HG03139 (cell line): ENCODE data around the gene PSPC1.
"Not testable (repeated sequence)": the region's sequence is repeated elsewhere in the genome, so short reads cannot be mapped to it uniquely, and the experiment has no call there.

Experiments used
- ATAC-seq: cut with Tn5 transposase; IDR thresholded peaks from one replicate; pipeline ENCODE4 v1.9.1; 2021; ENCODE audit not compliant: unreplicated experiment

PSPC1 gene

DNA sequence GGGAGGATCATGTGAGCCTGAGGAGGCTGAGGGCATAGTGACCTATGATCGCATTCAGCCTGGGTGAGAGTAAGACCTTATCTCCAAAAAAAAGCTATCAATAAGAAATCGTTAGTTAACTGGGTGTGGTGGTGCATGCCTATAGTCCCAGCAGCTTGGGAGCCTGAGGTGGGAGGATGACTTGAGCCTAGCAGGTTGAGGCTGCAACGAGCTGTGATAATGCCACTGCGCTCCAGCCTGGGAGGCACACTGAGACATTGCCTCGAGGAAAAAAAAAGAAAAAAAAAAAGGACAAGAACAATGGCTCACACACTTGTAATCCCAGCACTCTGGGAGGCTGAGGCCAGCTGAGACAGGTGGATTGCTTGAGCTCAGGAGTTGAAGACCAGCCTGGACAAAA is 16.2 kb downstream of the PSPC1 start:
- ATAC-seq: no peak

DNA sequence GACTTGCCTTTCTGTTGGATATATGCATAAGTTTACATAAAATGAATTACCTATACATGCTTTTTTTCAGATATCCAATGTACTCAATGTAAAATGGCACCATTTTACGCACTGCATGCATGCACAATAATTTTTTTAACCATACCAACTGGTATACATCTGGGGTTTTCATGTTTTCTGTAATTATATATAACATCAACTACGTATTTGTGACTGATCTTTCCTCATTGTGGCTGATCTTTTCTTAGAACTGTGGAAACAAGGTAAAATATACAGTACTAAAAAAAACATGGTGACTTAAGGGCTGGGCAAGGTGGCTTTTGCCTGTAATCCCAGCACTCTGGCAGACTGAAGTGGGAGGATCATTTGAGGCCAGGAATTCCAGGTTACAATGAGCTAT is 18.5 kb downstream of the PSPC1 start:
- ATAC-seq: no peak

- no peak for ATAC-seq
Measured at GRCh38 chr13:19763618-19764017, 19.1 kb downstream of the PSPC1 start.

- ATAC-seq: no peak
Measured at GRCh38 chr13:19759669-19760068, 23.1 kb downstream of the PSPC1 start.

GRCh38 chr13:19742643-19743042 is 40.1 kb downstream of the PSPC1 start:
- ATAC-seq: no peak

DNA sequence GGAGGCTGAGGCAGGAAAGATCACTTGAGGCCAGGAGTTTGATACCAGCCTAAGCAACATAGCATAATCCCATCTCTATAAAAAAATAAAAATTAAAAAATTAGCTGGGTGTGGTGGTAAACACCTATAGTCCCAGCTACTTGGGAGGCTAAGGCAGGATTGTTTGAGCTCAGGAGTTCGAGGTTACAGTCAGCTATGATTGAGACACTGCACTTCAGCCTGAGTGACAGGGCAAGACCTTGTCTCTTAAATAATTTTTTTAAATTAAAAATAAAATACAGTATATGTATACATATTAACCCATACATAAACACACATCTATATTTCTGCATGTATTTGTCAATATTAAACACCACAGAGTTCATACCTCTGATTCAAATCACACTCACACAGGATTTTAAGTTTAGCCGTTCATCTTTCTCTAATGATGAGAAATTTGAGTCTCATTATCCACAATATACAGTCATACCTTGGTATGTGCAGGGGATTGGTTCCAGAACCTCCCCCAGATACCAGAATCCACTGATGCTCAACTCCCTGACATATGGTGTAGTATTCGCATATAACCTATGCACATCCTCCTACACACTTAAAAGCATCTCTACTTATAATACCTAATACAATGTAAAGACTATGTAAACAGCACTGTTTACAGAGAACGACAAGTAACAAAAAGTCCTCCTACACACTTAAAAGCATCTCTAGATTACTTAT is 44.7 kb downstream of the PSPC1 start:
- no peak for ATAC-seq

DNA sequence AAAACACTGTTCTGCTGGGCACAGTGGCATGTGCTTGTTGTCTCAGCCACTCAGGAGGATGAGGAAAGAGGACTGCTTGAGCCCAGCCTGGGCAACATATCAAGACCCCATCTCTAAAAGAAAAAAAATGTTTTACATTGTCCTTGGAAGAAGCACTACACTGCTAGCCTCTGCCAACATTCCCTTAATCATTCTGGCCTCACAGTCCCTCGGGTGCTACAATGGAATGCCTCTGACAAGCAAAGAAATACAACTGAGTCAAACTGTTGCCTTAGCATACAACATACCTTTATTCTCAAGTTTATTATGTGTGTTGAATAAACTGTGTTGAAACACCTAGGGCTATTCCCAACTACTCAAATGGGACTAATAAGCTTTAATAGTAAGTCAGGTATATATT is 56.1 kb downstream of the PSPC1 start:
- no peak for ATAC-seq

- no peak for ATAC-seq
Measured at GRCh38 chr13:19725320-19725719, 57.4 kb downstream of the PSPC1 start.

GRCh38 chr13:19720039-19720438 is 62.7 kb downstream of the PSPC1 start:
- ATAC-seq: no peak

DNA sequence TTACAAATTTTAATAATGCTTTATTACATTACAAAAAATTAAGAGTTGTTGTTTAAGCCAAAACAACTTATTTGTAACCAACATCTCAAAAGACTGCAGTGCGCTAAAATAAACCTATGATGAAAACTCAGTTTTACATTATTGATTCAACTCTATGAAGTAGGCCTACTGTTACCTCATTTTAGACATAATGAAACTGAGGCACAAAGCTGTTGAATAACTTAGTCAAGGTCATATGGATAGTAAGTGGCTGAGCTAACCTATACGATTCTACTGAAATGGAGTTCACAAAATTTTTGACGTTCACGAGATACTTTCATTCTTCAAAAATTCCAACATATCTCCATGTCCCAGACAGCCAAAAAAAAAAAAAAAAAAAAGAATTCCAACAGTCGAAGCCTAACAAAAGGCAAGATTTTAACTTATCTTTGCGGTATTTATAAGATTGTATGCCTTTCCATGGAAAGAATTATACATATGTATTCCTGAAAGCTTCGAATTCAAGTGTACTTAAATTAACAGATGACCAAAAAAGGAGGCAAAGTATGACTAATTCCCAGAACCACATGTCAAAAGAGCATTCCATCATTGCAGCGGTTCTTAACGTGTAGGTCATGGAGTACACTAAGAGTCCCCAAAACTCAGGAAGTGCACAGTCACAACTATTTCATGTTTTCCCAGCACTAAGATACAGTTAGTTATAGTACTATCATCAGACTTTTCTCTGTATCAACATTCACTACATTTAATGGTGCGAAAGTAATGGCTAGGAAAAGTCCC is 69.4 kb downstream of the PSPC1 start:
- ATAC-seq: no peak

GRCh38 chr13:19709782-19710181 is 73.0 kb downstream of the PSPC1 start:
- not testable (repeated sequence) for ATAC-seq

DNA sequence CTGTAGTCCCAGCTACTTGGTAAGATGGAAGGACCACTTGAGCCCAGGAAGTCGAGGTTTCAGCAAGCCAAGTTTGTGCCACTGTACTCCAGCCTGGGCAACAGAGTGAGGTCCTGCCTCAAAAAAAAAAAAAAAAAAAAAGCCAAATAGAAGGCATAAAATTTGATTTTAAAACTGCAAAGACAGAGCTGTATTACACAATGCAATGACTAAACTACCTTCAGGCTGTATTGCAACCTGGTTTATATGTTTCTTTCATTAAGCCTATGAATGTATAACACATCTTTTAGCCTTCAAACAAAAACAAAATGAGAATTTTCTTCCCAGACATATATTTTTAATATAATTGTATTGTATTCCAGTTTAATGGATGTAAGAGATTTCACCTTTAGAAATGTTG is 73.7 kb downstream of the PSPC1 start:
- ATAC-seq: not testable (repeated sequence)

DNA sequence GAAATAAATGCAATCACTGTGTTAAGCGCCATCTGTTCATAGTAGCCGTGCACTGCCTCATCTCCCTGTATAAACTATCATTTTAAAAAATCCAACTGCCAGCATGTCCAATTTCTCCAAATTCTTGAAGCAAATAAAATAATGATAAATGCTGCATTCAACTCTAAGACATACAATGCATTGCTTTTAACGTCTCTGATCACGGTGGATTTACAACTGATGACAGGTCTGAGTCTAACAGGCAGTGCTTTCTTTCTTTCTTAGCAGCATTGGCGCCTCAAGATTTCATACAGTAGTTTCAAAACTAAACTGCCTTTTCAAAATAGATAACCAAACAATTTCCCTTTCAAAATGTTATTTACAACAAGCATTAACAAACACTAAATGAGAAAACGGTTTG is 78.5 kb downstream of the PSPC1 start:
- ATAC-seq: not testable (repeated sequence)

DNA sequence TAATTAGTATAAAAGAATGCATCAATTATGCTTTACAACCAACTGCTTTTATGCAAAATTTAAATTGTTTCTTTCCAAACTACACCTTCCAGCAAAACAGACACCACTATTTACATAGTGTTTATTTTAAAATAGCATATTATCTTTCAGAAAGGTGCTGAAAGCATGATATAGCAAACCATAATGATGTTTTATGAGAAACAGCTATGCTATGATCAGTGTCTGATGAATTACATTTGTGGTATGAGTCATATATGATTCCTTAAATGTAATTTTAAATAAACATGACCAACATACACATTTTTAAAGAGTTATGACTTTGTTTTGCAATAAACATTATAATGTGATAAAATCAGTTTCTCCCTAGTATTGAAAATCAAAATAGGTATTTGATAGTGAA is 81.1 kb downstream of the PSPC1 start:
- ATAC-seq: not testable (repeated sequence)

- not testable (repeated sequence) for ATAC-seq
Measured at GRCh38 chr13:19700963-19701362, 81.8 kb downstream of the PSPC1 start.

GRCh38 chr13:19695829-19696228 is 86.9 kb downstream of the PSPC1 start:
- ATAC-seq: no peak

- no peak for ATAC-seq
Measured at GRCh38 chr13:19695428-19695827, 87.3 kb downstream of the PSPC1 start.

- not testable (repeated sequence) for ATAC-seq
Measured at GRCh38 chr13:19691447-19691846, 91.3 kb downstream of the PSPC1 start.

GRCh38 chr13:19685437-19685836 is 97.3 kb downstream of the PSPC1 start:
- no peak for ATAC-seq

DNA sequence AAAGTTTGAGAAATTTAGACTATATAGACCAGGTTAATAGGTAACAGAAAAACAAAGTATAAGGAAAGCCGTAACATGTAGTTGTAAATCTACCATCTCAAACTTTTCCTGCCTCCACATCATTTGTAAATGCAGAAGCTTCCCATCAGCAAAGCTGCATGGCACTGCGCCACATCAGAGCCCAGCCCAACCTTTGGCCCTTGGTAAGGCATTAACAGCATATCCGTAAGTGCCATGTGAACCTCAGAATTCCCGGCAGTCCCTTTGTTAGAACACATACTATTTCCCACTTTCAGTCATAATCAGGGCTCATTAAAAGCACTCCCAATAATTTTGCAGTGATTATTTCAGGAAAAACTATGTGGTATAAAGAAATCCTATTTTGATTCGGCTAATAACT is 97.7 kb downstream of the PSPC1 start:
- ATAC-seq: no peak

DNA sequence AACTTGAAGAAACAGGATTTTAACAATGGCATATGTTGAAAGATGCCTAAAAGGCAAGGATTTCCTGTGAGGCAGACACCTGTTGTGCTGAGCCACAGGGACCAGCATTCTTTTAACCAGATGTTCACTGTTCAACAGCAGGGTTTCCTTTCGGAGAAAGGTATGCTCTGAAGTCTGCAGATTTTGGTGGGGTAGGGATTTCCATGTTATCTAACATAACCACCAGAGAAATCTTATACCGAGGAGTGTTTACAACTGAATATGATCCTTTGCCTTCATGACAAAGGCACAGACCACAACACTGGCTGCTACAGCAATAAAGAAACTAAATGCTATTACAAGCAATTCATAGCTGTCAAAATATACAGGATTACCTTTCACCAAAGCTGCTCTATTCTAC is 101.2 kb downstream of the PSPC1 start:
- no peak for ATAC-seq

DNA sequence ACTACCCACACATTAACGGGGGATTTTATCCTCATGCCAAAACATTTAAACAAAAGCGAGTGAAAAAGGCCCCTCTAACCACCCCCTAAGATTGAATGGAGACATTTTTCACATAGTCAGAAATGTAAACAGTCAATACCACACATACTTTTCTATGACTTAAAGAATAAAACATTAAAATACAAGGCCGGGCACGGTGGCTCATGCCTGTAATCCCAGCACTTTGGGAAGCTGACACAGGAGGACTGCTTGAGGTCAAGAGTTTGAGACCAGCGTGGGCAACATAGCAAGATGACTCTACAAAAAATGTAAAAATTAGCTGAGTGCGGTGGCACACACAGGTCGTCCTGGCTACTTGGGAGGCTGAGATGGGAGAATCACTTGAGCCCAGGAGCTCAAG is 102.0 kb downstream of the PSPC1 start:
- no peak for ATAC-seq

DNA sequence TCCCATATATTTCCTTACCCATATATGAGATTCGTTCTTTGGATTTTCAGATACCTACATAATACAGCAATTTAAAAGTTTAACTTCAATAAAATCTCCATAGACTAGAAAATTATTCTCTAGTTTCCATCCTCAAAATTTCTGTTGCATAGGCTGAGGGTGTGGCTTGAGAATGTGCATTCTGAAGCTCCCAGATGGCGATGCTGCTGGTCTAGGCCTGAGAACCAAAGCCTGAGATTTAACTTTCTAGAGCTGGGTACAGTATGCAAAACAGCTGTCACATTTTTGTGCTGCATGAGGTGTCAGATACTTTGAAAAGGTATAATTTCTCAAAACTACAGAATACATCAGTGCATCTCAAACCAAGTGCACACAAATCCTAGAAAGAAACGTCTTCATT is 106.6 kb downstream of the PSPC1 start:
- ATAC-seq: no peak
